Stimulated activated CD4-positive, alpha-beta T cell treated with anti-CD3 and anti-CD28 coated beads, Interleukin-12 subunit alpha, Interleukin-12 subunit beta, amount 100 ng/mL, for 24 hours (primary cell): Measurements from ENCODE around the gene SPATA7.
A peak's percentile ranks its signal among the peaks of the same experiment; 100 is the strongest.
"Not testable (repeated sequence)": the region's sequence is repeated elsewhere in the genome, so short reads cannot be mapped to it uniquely, and the experiment has no call there.

Source experiments
- DNase-seq, 2 experiments: peaks; one replicate each; pipeline ENCODE4 v3.0.0-alpha.2; 2020; ENCODE audit warnings: low read depth in 2 of 2

The SPATA7 gene, protein sequence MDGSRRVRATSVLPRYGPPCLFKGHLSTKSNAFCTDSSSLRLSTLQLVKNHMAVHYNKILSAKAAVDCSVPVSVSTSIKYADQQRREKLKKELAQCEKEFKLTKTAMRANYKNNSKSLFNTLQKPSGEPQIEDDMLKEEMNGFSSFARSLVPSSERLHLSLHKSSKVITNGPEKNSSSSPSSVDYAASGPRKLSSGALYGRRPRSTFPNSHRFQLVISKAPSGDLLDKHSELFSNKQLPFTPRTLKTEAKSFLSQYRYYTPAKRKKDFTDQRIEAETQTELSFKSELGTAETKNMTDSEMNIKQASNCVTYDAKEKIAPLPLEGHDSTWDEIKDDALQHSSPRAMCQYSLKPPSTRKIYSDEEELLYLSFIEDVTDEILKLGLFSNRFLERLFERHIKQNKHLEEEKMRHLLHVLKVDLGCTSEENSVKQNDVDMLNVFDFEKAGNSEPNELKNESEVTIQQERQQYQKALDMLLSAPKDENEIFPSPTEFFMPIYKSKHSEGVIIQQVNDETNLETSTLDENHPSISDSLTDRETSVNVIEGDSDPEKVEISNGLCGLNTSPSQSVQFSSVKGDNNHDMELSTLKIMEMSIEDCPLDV

DNA sequence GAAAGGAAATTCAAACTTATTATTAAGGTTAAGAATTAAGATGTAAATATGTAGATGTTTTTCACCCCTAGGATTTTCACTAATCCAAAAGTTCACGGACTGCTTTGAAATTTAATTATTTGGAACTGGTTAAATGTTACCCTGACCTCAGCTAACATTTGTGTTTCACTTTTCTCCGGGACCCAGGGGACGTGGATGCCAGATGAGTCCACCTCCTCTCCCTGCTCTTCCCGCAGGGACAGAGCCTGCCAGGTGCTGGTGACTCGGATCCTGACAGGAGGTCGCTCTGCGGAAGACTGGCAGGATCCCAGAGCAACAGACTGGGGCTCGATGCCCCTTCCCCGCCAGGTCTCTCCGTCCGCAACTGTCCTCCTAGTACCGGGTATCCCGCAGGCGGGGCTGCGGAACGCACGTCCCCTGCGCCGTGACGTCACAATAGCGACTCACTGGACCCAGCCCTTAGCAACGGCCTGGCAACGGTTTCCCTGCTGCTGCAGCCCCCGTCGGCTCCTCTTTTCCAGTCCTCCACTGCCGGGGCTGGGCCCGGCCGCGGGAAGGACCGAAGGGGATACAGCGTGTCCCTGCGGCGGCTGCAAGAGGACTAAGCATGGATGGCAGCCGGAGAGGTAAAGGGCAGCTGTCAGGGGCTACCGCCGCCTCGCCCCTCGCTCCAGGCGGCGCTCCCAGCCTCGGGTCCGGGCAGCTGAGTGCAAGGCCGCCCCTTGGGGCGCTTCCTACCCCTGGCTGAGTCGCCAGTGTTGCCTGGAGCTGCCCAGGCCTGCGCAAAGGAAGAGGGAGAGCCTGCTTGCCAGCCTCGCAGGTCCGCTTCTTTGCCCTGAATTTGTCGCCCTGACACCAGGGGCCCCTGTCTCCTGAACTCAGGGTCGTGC, at the start of gene SPATA7:
SPATA7 (plus strand) TSS at position 446 of the 890 bp plus-strand sequence; CDS start at position 608, 162 bp downstream.
- peak; percentile 72 to 85 for DNase-seq

DNA sequence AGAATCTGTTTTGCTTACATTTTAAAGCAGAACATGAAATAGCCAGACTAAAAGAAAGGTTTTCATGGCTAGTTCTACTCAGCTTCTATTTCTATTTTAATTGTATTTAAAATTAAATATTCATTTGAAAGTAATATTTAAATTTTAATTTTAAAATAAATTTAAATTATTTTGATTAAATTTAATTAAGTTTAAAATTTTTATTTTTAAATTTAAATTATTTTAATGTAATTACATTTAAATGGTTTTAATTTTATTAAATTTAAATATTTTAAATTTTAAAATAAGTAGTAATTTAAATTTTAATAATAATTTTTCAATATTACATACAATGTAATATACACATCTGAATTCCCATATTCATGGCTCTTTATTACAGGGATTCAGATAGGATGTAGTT, 45.1 kb upstream of the SPATA7 start:
- no peak for DNase-seq

DNA sequence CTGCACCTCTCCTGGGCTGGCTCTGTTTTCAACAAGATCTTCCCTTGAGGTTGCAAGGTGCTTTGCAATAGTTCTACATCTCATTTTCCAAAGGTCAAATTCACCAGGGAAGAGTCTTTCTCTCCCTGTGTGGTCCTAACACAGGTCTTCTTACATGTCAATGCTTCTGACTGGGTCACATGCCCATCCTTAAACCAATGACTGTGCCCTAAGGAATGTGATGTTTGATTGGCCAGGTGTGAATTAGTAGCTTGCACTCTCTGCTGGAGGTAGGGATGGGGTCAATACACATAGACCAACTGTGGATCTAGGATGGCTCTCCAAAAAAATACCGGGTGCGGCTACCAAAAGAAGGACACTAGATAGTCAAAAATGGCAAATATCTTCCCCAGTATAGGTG, 42.5 kb upstream of the SPATA7 start:
- DNase-seq, result no peak

DNA sequence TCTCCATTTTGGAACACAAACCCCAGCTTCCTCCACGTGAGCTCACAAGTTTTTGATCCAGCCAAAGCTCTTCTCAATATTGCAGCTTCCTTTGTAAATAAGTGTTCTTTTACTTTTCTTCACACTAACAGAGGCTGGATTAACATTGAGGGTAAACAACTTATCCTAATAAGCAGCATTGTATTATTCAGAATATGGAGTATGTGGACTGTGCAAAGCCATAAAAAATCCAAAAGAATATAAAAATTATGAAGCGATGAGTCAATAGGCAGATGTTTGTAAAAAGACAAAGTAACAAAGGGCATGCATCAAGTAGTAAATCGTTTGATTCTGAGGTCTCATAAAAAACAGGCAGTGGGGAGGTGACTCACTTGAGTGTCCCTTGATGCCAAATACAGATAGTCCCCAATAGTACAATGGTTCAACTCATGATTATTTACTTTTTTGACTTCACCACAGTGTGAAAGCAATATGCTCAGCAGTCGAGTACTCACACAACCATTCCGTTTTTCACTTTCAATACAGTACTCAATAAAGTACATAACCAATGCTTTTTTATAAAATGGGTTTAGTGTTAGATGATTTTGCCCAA, 39.3 kb upstream of the SPATA7 start:
- no peak for DNase-seq

DNA sequence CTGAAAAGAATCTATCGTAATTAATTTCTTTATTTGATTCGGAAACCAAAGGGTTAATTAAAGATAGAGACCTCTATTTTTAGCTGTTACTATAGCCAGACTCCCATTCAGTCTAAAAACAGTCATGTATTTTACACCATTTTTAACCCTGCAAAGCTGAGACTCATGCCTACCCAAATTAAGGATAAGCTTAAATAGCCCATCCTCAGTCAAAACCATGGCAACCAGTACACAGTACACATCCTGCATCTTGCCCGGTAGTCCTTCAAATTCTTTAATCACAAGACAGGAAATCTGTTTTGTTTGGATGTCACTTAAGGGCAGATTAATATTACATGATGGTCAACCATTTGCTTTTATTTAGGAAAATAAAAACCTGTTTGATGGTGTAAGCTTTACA, 36.9 kb upstream of the SPATA7 start:
- DNase-seq, result no peak

DNA sequence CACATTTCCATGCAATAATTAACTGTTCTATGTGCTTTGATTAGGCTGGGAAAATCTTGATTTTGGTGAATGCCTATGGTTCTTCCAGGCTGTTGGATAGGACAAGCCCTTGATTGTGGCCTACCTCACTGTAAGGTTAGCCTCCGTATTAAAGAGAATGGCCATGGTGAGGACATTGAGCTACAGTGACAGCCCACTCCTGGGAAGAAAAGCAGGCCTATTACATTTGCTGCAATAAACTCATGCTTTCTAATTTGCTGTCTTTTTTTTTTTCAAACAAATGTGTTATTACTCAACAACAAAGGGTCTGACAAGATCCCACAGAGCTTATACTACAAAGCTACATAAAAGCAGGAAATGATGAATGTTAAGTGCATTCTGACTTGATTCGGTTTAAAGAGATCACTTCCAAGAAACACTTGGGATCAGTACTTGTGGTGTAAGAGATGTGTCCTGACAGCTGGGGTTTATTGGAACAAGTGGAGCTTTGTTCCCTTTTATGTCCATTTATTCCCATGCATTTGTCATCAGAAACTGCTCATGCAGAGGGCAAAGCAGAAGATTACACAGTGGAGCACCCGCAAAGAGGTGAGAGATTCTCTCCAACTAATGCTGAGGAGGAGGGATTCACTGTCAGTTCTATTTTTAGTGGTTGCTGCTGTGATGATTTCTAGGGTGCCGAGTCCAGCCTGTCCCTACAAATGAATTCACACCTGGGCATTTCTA, 33.3 kb upstream of the SPATA7 start:
- no peak for DNase-seq

DNA sequence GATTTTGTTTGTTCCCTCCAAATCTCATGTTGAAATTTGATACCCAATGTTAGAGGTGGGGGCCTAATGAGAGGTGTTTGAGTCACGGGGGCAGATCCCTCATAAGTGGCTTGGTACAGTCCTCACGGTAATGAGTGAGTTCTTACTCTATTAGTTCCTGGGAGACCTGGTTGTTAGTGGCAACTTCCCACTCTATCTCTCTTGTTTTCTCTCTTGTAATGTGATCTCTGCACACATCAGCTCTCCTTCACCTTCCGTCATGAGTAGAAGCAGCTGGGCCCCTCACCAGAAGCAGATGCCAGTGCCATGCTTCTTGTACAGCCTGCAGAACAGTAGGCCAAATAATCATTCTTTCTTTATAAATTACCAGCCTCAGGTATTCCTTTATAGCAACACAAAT, 32.8 kb upstream of the SPATA7 start:
- DNase-seq, result no peak

DNA sequence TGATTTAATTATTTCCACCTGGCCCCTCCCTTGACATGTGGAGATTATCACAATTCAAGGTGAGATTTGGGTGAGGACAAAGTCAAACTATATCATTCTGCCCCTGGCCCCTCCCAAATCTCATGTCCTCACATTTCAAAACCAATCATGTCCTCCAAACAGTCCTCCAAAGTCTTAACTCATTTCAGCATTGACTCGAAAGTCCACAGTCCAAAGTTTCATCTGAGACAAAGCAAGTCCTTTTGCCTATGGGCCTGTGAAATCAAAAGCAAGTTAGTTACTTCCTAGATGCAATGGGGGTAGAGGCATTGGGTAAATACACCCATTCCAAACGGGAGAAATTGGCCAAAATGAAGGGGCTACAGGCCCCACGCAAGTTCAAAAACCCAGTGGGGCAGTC, 31.1 kb upstream of the SPATA7 start:
- no peak for DNase-seq

DNA sequence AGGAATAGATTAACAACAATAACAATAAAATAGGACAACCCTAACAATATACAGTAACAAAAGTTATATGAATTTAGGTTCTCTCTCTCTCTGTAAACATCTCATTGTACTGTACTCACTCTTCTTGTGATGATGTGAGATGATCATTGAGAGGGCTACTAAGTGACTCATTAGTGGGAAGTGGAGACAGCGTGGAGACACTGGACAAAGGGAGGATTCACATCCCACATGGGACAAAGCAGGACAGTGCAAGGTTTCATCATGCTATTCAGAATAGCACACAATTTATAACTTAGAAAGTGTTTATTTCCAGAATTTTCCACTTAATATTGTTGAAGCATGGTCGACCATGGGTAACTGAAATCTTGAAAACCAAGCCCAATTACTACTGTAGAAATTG, 26.0 kb upstream of the SPATA7 start:
- DNase-seq, result no peak

DNA sequence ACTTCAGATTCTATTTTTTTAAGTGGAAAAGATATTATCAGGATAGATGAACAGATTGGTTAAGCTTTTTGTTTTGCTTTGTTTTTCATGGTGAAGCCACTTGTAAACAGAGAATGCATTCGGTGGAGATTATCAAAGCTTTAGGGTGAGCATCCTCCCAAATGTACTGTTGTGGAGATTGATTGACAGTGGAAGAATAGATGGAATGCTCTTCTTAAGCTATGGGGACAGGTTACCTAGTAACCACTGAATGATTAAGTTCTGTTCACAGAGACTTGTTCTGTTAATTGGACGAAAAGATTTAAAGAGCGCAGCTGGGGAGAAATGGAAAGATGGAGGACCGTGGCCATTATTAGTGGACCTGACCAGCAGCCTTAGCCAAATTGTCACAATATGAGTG, 21.8 kb upstream of the SPATA7 start:
- no peak for DNase-seq

DNA sequence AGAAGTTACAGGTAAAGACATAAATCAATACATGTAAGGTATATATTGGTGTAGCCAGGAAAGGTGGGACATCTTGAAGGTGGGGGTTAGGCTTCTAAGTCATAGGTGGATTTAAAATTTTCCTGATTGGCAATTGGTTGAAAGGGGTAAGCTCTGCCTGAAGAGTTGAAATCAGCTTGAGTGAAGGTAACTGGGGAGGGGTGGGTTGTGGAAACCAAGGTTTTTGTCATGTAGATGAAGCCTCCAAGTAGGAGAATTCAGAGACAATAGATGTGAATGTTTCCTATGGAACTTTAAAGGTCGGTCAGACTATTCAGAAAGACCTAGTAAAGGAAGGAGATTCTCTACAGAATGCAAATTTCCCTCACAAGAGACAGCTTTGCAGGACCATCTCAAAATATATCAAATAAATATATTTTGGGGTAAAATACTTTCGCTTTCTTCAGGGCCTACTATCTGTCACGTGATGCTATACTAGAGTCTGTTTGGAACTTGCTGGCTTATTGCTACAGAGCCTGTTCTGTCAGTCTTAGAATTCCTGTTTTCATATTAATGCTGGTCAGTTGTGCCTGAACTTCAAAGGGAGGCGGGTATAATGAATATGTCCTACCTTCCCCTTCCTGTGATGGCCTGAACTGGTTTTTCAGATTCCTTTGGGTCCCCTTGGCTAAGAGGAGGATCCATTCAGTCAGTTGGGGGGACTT, 20.6 kb upstream of the SPATA7 start:
- DNase-seq, result no peak

DNA sequence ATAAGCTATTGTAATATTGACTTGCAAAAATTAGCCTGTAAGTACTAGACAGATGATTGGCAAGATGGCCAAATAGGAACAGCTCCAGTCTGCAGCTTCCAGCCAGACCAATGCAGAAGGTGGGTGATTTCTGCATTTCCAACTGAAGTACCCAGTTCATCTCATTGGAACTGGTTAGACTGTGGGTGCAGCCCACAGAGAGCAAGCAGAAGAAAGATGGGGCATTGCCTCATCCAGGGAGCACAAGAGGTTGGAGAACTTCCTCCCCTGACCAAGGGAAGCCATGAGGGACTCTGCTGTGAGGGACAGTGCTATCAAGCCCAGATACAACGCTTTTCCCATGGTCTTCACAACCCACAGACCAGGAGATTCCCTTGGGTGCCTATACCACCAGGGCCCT, 16.0 kb upstream of the SPATA7 start:
- no peak for DNase-seq

DNA sequence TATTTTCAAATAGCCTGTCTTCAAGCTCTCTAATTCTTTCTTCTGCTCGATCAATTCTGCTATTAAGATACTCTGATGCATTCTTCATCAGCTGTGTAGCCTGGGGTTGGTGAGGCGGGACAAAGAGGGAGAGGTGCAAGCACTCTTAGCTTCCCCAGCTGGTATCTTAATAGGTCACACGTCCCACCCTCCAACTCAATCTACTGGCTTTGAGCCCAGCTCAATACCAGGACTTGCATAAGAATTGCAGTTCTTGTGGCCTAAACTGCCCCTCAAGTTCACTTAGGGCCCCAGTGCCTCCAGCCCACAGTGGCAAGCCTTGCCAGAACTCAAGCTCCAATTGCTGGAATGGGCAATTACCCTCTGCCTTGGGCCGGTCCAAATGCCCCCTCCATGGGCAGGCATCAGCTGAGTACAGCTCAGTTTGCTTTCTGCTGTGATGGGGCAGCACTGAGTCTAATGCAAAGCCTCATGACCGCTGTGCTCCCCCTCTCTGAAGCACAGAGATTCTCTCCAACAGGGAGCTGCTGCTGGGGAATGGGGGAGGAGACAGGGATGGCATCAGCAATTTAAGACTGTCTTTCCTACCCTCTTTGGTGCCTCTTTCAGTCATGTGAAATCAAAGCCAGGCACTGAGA, 5.6 kb upstream of the SPATA7 start:
- no peak for DNase-seq

DNA sequence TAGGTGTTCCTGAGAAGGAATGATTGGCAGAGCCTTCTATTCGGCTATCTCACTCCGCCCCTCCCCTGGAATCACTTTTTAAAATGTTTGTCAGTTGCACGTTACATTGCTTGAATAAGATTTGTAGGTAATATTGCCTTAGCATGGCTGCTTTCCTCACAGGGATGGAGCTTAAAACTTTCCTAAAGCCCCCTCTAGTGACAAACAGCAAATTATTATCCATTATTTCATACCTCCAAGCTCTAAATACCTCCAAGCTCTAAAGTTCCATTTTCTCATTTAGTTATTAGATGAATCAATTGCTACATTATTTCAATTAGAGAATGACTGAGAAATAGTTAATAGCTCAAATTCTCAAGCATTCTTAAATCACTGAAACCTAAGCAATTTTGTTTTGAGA, 5.1 kb upstream of the SPATA7 start:
- no peak for DNase-seq

DNA sequence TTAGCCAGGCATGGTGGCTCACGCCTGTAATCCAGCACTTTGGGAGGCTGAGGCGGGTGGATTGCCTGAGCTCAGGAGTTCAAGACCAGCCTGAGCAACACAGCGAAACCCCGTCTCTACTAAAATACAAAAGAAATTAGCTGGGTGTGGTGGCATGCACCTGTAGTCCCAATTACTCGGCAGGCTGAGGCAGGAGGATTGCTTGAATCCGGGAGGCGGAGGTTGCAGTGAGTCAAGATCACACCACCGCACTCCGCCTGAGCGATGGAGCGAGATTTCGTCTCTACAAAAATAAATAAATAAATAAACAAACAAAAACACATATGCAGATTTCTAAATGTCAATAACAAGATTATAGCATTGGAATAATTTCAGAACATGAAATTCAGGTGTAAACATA, 3.8 kb upstream of the SPATA7 start:
- not testable (repeated sequence) for DNase-seq

DNA sequence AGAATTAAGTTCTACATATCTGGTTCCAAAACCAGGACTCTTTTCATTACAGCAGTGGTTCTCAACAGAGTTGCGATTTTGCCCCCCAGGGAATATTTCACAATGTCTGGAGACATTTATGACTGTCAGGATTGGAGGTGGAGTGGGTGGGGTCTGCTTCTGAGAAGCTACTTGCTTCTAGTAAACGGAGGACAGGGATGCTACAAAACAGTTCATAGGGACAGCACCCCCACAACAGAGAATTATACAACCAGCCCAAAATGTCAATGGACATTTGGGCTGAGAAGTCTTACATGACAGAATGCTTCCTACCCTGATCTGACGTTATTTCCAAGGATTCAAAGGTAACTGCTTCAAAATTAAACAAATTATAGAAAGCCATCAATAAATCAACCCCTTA, 739 bp upstream of the SPATA7 start:
- DNase-seq, result no peak

DNA sequence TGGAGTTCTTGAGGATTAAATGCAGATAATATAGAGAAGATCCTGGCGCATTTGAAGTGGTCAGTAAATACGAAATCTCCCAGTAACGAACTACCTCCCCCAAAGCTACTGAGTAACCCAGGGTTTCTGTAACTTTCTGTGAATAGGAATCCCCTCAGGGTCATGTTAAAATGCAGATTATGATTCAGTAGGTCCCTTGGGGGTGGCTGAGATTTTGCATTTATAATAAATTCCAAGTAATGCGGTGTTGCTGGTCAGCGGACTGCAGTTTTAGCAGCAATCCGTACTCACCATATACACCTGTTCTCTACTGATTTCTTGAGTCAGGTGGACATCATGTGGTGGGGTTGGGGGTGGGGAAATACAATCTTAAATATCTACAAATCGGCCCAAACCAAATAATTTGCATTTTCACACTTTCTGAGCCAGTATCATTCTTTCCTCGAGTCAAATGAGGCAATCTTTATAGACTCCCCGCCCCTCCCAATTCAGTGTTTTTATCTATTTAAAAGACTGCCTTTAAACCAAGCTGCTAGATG, 868 bp downstream of the SPATA7 start:
- no peak for DNase-seq

DNA sequence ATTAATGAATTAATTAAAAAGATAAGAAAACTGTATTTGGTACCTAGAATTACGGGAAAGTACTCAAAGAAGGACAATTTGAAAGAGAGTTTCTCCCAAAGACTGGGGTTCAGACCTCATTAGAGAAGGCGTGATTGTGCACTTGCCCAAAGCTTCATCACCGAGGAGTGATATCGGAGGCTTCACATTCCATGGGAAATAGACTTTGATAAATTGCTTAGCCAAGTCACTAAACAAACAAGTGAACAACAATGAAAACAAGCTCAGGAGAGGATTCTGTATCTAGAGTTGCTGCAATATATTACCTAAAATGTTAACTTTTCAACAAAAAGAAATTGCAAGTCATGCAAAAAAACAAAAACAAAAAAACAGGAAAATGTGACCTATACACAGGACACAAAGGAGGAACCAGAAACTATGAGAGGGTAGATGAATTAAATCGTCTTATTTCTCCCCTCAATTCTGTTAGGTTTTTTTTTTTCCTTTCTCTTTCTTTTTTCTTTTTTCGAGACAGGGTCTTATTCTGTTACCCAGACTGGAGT, 3.4 kb downstream of the SPATA7 start:
- DNase-seq, result no peak

DNA sequence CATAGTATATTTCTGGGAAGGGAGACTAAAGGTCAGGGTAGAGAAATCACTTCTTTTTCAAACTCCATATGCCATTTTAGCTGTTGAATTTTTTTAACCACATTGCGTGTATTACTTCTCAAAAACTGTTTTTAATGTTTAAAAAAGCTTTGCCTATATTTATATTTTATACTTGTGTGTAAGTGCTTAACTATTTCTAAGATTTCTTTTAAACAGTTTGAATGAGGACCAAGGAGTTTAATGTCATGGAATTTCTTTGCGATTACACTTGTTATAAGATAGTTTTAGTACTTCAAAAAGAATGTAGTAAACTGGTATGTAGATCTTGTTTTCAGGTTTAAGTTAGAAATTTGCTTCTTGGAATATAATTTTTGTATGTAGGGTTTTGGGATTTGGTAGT, 7.2 kb downstream of the SPATA7 start:
- no peak for DNase-seq

DNA sequence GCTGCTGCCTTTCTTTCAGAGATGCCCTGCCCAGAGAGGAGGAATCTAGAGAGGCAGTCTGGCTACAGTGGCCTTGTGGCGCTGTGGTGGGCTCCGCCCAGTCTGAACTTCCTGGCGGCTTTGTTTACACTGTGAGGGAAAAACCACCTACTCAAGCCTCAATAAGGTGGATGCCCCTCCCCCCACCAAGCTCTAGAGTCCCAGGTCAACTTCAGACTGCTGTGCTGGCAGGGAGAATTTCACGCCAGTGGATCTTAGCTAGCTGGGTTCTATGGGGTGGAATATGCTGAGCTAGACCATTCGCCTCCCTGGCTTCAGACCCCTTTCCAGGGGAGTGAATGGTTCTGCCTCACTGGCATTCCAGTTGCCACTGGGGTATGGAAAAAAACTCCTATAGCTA, 25.6 kb downstream of the SPATA7 start:
- DNase-seq, result no peak
